Liver (tissue), 9 donors: Measurements from ENCODE around the gene EIPR1. TPM values are rescaled to one million over a fixed set of nuclear protein-coding genes. Genes with fewer than 3 reads are reported as not detected.

Experiments used
- DNase-seq: peaks from one replicate; pipeline ENCODE4 v3.0.0-alpha.2; 2017; ENCODE audit warnings: low spot score
- H3K27ac ChIP-seq, 2 donors: one replicate each; pipeline ENCODE4 v1.7.0; 2013; ENCODE audit warnings: inconsistent platforms in 2 of 2, low read length in 2 of 2, control low read depth in 1 of 2, low read depth in 1 of 2, mild to moderate bottlenecking in 1 of 2
- H3K27me3 ChIP-seq, 4 donors: one replicate each; pipeline versions ENCODE4 v1.6.1 to v1.7.0; 2013; ENCODE audit warnings: low read length in 3 of 4, inconsistent platforms in 1 of 4, mild to moderate bottlenecking in 1 of 4, moderate library complexity in 1 of 4; ENCODE audit not compliant: control insufficient read depth in 4 of 4, insufficient read depth in 4 of 4
- H3K36me3 ChIP-seq, 4 donors: one replicate each; pipeline versions ENCODE4 v1.6.1 to v1.7.0; 2013; ENCODE audit warnings: low read length in 3 of 4, mild to moderate bottlenecking in 3 of 4, low read depth in 1 of 4, moderate library complexity in 1 of 4; ENCODE audit not compliant: control insufficient read depth in 4 of 4, insufficient read depth in 3 of 4
- H3K4me1 ChIP-seq, 4 donors: one replicate each; pipeline versions ENCODE4 v1.6.1 to v1.7.0; 2013; ENCODE audit warnings: low read length in 3 of 4, mild to moderate bottlenecking in 3 of 4, moderate library complexity in 1 of 4; ENCODE audit not compliant: control insufficient read depth in 4 of 4, insufficient read depth in 4 of 4
- H3K4me3 ChIP-seq, 3 donors: one replicate each; pipeline versions ENCODE4 v1.6.1 to v1.7.0; 2013; ENCODE audit warnings: low read length in 3 of 3, control low read depth in 1 of 3, low read depth in 1 of 3, mild to moderate bottlenecking in 1 of 3
- H3K9ac ChIP-seq, 2 donors: one replicate each; pipeline ENCODE4 v1.7.0; 2013; ENCODE audit warnings: low read length in 2 of 2, mild to moderate bottlenecking in 2 of 2, moderate library complexity in 2 of 2, control low read depth in 1 of 2, low read depth in 1 of 2
- H3K9me3 ChIP-seq, 4 donors: one replicate each; pipeline versions ENCODE4 v1.6.1 to v1.7.0; 2013; ENCODE audit warnings: low read length in 3 of 4; ENCODE audit not compliant: control insufficient read depth in 4 of 4
- EGR1 ChIP-seq, 2 donors: IDR thresholded peaks; 2 replicates each; pipeline ENCODE4 v1.6.1; 2016 to 2018; ENCODE audit warnings: antibody characterized with exemption in 2 of 2, low read depth in 2 of 2
- FOXA1 ChIP-seq: IDR thresholded peaks from 2 replicates; pipeline ENCODE4 v1.6.1; 2016; ENCODE audit warnings: antibody characterized with exemption
- FOXA2 ChIP-seq: IDR thresholded peaks from 2 replicates; pipeline ENCODE4 v1.6.1; 2016; ENCODE audit warnings: antibody characterized with exemption
- GABPA ChIP-seq, 2 donors: IDR thresholded peaks in 1 of 2; conservative IDR thresholded peaks in 1 of 2; 2 replicates each; pipeline ENCODE4 v1.6.1; 2016; ENCODE audit warnings: antibody characterized with exemption in 2 of 2, mild to moderate bottlenecking in 1 of 2, moderate library complexity in 1 of 2
- JUND ChIP-seq, 2 donors: IDR thresholded peaks; 2 replicates each; pipeline ENCODE4 v1.6.1; 2016; ENCODE audit warnings: antibody characterized with exemption in 2 of 2
- NR2F2 ChIP-seq: IDR thresholded peaks from 2 replicates; pipeline ENCODE4 v1.6.1; 2016; ENCODE audit warnings: antibody characterized with exemption
- SP1 ChIP-seq: IDR thresholded peaks from 2 replicates; pipeline ENCODE4 v1.6.1; 2018; ENCODE audit warnings: antibody characterized with exemption, mild to moderate bottlenecking
- TAF1 ChIP-seq: conservative IDR thresholded peaks from 2 replicates; pipeline ENCODE4 v1.6.1; 2016; ENCODE audit warnings: antibody characterized with exemption, mild to moderate bottlenecking
- WGBS: extraction: QIAGEN DNeasy Blood & Tissue Kit; methylation state at CpG from one replicate; pipeline ENCODE4 v1.1.7; 2013; 5-methylcytosine and 5-hydroxymethylcytosine counted together
- polyA plus RNA-seq, 2 donors: library from polyadenylated mRNA; stranded (reverse) in 1 of 2; unstranded in 1 of 2; fragments of 200-250 nt in 1 of 2; fragments of >200 nt in 1 of 2; fragmentation: Nextera tagmentation in 1 of 2; extraction: Ambion mirVana in 1 of 2; gene quantifications; one replicate each; pipeline versions ENCODE4 v1.2.1 to v1.2.3, GENCODE V29; 2013 to 2015
- total RNA-seq, 2 donors: library from RNA; depleted of rRNA; stranded (reverse); fragments of >200 nt; gene quantifications; one replicate each; pipeline ENCODE4 v1.2.3, GENCODE V29; 2014
- TF ChIP-seq, protein P1 (sequence below): IDR thresholded peaks from 2 replicates; pipeline ENCODE4 v1.6.1; 2016; ENCODE audit warnings: antibody characterized with exemption
- TF ChIP-seq, protein P2 (sequence below): IDR thresholded peaks from 2 replicates; pipeline ENCODE4 v1.6.1; 2016; ENCODE audit warnings: antibody characterized with exemption, mild to moderate bottlenecking
- TF ChIP-seq, protein P3 (sequence below): IDR thresholded peaks from 2 replicates; pipeline ENCODE4 v1.6.1; 2016; ENCODE audit warnings: antibody characterized with exemption
- TF ChIP-seq, protein P4 (sequence below): fragments of 150-350 bp; IDR thresholded peaks from 2 replicates; pipeline ENCODE4 v1.5.1; 2017; ENCODE audit warnings: improper control_type of control experiment, low read depth, low read length; ENCODE audit not compliant: missing input control
- donor health status: healthy.
- donor health status: healthy.
- donor health status: healthy.
- donor health status: healthy.
- donor health status: healthy.

EIPR1 gene
- total and polyA plus RNA-seq, 4 donors = 7.6 to 12.1 (median 11.4) TPM

DNA sequence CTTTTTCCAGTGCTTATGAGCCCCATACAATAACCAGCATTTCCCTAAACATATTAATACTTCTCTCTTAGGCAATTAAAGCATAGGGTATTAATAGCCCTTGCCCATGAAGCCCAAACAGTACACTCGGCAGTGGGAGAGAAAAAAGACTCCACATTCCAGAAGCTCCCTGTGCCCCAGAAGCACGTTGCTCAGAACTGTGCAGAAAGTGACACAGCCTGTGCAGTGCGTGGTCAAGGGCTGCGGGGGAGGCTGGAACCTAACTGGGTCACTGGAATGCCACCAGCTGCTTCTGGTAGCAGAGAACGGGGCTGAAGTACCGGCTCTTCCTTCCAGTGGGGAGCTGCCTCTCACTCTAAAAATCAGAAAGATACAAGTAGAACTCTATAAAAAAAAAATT lies 32.7 kb downstream of the EIPR1 start:
- no peak overlapping the region for H3K27ac ChIP-seq
- no peaks in the 10 kb centered on the region for H3K9me3 ChIP-seq
- DNase-seq = no peak
- no peaks in the 10 kb centered on the region for H3K4me1 ChIP-seq
- no peak overlapping the region for H3K9ac ChIP-seq
- WGBS = 95% methylated on average over 6 of the region's 6 CpGs
- no peaks in the 10 kb centered on the region for H3K27me3 ChIP-seq
- TF ChIP-seq, protein P1, sequence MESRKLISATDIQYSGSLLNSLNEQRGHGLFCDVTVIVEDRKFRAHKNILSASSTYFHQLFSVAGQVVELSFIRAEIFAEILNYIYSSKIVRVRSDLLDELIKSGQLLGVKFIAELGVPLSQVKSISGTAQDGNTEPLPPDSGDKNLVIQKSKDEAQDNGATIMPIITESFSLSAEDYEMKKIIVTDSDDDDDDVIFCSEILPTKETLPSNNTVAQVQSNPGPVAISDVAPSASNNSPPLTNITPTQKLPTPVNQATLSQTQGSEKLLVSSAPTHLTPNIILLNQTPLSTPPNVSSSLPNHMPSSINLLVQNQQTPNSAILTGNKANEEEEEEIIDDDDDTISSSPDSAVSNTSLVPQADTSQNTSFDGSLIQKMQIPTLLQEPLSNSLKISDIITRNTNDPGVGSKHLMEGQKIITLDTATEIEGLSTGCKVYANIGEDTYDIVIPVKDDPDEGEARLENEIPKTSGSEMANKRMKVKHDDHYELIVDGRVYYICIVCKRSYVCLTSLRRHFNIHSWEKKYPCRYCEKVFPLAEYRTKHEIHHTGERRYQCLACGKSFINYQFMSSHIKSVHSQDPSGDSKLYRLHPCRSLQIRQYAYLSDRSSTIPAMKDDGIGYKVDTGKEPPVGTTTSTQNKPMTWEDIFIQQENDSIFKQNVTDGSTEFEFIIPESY = no peak
- TF ChIP-seq, protein P2, sequence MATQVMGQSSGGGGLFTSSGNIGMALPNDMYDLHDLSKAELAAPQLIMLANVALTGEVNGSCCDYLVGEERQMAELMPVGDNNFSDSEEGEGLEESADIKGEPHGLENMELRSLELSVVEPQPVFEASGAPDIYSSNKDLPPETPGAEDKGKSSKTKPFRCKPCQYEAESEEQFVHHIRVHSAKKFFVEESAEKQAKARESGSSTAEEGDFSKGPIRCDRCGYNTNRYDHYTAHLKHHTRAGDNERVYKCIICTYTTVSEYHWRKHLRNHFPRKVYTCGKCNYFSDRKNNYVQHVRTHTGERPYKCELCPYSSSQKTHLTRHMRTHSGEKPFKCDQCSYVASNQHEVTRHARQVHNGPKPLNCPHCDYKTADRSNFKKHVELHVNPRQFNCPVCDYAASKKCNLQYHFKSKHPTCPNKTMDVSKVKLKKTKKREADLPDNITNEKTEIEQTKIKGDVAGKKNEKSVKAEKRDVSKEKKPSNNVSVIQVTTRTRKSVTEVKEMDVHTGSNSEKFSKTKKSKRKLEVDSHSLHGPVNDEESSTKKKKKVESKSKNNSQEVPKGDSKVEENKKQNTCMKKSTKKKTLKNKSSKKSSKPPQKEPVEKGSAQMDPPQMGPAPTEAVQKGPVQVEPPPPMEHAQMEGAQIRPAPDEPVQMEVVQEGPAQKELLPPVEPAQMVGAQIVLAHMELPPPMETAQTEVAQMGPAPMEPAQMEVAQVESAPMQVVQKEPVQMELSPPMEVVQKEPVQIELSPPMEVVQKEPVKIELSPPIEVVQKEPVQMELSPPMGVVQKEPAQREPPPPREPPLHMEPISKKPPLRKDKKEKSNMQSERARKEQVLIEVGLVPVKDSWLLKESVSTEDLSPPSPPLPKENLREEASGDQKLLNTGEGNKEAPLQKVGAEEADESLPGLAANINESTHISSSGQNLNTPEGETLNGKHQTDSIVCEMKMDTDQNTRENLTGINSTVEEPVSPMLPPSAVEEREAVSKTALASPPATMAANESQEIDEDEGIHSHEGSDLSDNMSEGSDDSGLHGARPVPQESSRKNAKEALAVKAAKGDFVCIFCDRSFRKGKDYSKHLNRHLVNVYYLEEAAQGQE = no peak
- TF ChIP-seq, protein P3, sequence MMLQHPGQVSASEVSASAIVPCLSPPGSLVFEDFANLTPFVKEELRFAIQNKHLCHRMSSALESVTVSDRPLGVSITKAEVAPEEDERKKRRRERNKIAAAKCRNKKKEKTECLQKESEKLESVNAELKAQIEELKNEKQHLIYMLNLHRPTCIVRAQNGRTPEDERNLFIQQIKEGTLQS = no peak
- TF ChIP-seq NR2F2 (no peak), FOXA2 (no peak), TAF1 (no peak), SP1 (no peak)
- peaks cover 0 to 3% (median under 1%) of the 10 kb centered on the region in 4 donors for H3K36me3 ChIP-seq
- H3K4me3 ChIP-seq = no peak overlapping the region

DNA sequence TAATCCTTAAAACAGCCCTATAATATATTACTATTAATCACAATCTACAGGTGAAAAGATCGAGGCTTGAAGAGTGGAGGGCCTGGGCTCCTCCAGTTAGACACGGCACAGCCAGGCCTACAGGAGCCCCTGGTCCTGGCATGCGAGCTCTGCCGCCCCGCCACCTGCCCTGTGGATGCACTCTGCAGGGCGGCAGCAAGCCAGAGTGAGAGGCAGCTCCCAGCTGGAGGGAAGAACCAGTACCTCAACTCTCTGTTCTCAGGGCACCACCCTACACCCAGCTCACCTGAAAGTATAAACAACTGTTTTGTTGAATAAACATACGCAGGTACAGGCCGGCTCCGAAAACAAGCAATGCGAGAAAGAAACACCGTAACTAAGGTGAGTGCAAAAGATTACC lies 34.6 kb downstream of the EIPR1 start:
- 97% methylated on average over 11 of the region's 11 CpGs for WGBS
- TF ChIP-seq JUND (IDR thresholded peaks at IDR 0.05) (no peak), FOXA1 (no peak), TAF1 (no peak), SP1 (no peak), EGR1 (IDR thresholded peaks at IDR 0.05; ENCODE audit: low read depth in 2 of 2) (no peak)
- TF ChIP-seq, protein P3 = no peak
- no peak for DNase-seq
- Histone ChIP-seq H3K9me3 (no peaks in the 10 kb centered on the region), H3K9ac (no peak overlapping the region), H3K27ac (no peak overlapping the region), H3K27me3 (no peaks in the 10 kb centered on the region), H3K4me3 (no peak overlapping the region), H3K36me3 (peaks cover 0 to 2% (median under 1%) of the 10 kb centered on the region in 4 donors), H3K4me1 (no peaks in the 10 kb centered on the region)

DNA sequence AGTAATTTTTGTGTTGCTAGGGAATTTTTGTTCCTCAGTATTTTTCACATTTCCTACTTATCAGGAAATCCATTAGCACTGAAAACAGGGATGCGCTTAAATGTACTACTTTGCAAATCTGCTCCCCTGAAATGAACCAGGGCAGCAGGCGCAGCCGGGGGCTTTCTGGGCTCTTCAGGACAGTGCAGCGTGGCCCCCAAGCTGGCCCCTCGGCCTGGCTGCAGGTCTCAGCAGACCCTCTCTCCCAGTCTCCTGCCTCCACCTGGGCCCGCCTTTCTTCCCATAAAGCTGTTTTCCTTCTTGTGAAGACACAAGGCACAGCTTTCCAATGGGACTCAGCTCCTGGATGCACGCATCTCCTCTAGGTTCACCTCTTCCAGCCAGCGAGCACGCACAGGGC lies 35.3 kb downstream of the EIPR1 start:
- H3K9ac ChIP-seq = no peak overlapping the region
- H3K27ac ChIP-seq = no peak overlapping the region
- no peaks in the 10 kb centered on the region for H3K4me1 ChIP-seq
- no peaks in the 10 kb centered on the region for H3K9me3 ChIP-seq
- TF ChIP-seq GABPA (IDR thresholded peaks at IDR 0.05 in 1 of 2, conservative IDR thresholded peaks at IDR 0.05 in 1 of 2) = no peak
- TF ChIP-seq, protein P4, sequence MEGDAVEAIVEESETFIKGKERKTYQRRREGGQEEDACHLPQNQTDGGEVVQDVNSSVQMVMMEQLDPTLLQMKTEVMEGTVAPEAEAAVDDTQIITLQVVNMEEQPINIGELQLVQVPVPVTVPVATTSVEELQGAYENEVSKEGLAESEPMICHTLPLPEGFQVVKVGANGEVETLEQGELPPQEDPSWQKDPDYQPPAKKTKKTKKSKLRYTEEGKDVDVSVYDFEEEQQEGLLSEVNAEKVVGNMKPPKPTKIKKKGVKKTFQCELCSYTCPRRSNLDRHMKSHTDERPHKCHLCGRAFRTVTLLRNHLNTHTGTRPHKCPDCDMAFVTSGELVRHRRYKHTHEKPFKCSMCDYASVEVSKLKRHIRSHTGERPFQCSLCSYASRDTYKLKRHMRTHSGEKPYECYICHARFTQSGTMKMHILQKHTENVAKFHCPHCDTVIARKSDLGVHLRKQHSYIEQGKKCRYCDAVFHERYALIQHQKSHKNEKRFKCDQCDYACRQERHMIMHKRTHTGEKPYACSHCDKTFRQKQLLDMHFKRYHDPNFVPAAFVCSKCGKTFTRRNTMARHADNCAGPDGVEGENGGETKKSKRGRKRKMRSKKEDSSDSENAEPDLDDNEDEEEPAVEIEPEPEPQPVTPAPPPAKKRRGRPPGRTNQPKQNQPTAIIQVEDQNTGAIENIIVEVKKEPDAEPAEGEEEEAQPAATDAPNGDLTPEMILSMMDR = no peak
- H3K4me3 ChIP-seq = no peak overlapping the region
- H3K36me3 ChIP-seq = peaks cover 0 to 4% (median 2%) of the 10 kb centered on the region in 4 donors
- no peak for DNase-seq
- H3K27me3 ChIP-seq = no peaks in the 10 kb centered on the region
- WGBS = 97% methylated on average over 9 of the region's 9 CpGs
